ENCODE measurements around the gene HS3ST4. TPM values are rescaled to one million over a fixed set of nuclear protein-coding genes. Genes with fewer than 3 reads are reported as not detected.

The HS3ST4 gene
- total and polyA plus RNA-seq, 2 of the 4 experiments (the other 2 are of a cell fraction), result not detected

- CTCF ChIA-PET, result no interaction called here
- BruUV-seq (replicated peaks), result no TSS peak
- dilution Hi-C loops (cut with HindIII; ENCODE audit: low sequenced_read_pairs, unreplicated experiment), result no loop called here
Measured at GRCh38 chr16:25692351-25692741, 587 bp downstream of the HS3ST4 start.

More at GRCh38 chr16:25692351-25692741, 587 bp downstream of the HS3ST4 start:
- Histone ChIP-seq H3K4me3 (ENCODE audit: insufficient read depth, low read depth, low read length) (no peak overlapping the region), H3K9me3 (ENCODE audit: control insufficient read depth, insufficient read depth, low read length) (no peaks in the 10 kb centered on the region), H4K91ac (ENCODE audit: insufficient read depth, low read depth, low read length) (no peak overlapping the region), H3K9ac (ENCODE audit: low read depth, low read length) (no peak overlapping the region), H3K56ac (ENCODE audit: extremely low read depth, insufficient read depth, low read length) (no peak overlapping the region), H4K20me1 (ENCODE audit: insufficient read depth, low read length) (no peaks in the 10 kb centered on the region), H4K5ac (ENCODE audit: low read depth, low read length) (no peak overlapping the region), H3K27ac (ENCODE audit: insufficient read depth, low read length) (no peak overlapping the region), H2AK9ac (replicated peaks; ENCODE audit: low read depth, low read length, poor library complexity) (no peak overlapping the region), H3K23ac (ENCODE audit: low read depth, low read length) (no peak overlapping the region), H3K79me1 (ENCODE audit: low read depth in 1 of 2, low read length in 2 of 2) (no peaks in the 10 kb centered on the region), H3K4me1 (ENCODE audit: control insufficient read depth, insufficient read depth, low read length) (no peaks in the 10 kb centered on the region), H3K27me3 (ENCODE audit: control insufficient read depth, insufficient read depth, low read length) (peaks cover 12% of the 10 kb centered on the region), H3K36me3 (ENCODE audit: control insufficient read depth, insufficient read depth, low read length) (no peaks in the 10 kb centered on the region), H2BK15ac (ENCODE audit: low read depth, low read length) (no peak overlapping the region), H2BK20ac (ENCODE audit: low read depth, low read length) (no peak overlapping the region), H3K14ac (replicated peaks; ENCODE audit: low read depth, low read length) (no peak overlapping the region), H3K9me1 (ENCODE audit: insufficient read depth, low read length) (no peaks in the 10 kb centered on the region), H2BK120ac (ENCODE audit: low read depth, low read length) (no peak overlapping the region), H2AFZ (replicated peaks; ENCODE audit: low read length, poor library complexity) (no peak overlapping the region), H3K18ac (ENCODE audit: low read depth, low read length) (no peak overlapping the region), H2BK5ac (ENCODE audit: low read depth, low read length, poor library complexity, severe bottlenecking) (no peak overlapping the region), H4K8ac (ENCODE audit: low read depth in 2 of 2, low read length in 2 of 2) (no peak overlapping the region), H3K4ac (ENCODE audit: low read depth, low read length) (no peak overlapping the region), H3K4me2 (ENCODE audit: low read depth, low read length) (no peak overlapping the region), H2AK5ac (ENCODE audit: low read depth, low read length) (no peak overlapping the region)
- in situ Hi-C loops (cut with MboI; ENCODE audit: low sequenced_read_pairs), result no loop called here
- TF ChIP-seq MAFK (IDR thresholded peaks at IDR 0.05; ENCODE audit: low read depth, low read length) (no peak), CHD1 (IDR thresholded peaks at IDR 0.05; ENCODE audit: low read depth, low read length) (no peak), MXI1 (IDR thresholded peaks at IDR 0.05; ENCODE audit: borderline replicate concordance, low read depth, low read length) (no peak), RCOR1 (IDR thresholded peaks at IDR 0.05; ENCODE audit: insufficient replicate concordance, low read length) (no peak), POLR2A (IDR thresholded peaks at IDR 0.05; ENCODE audit: low read depth, low read length) (no peak), BHLHE40 (IDR thresholded peaks at IDR 0.05; ENCODE audit: low read depth, low read length) (no peak), CEBPB (IDR thresholded peaks at IDR 0.05; ENCODE audit: low read depth, low read length) (no peak), MAZ (IDR thresholded peaks at IDR 0.05; ENCODE audit: borderline replicate concordance, low read depth, low read length) (no peak), FOS (IDR thresholded peaks at IDR 0.05; ENCODE audit: low read depth, low read length) (no peak), USF2 (IDR thresholded peaks at IDR 0.05; ENCODE audit: low read depth, low read length) (no peak), CTCF (conservative IDR thresholded peaks at IDR 0.05; ENCODE audit: low read depth, low read length) (no peak), NFE2L2 (IDR thresholded peaks at IDR 0.05; ENCODE audit: low read depth, low read length) (no peak), SMC3 (IDR thresholded peaks at IDR 0.05; ENCODE audit: low read depth, low read length) (no peak), ELK1 (IDR thresholded peaks at IDR 0.05; ENCODE audit: borderline replicate concordance, low read depth, low read length) (no peak), RAD21 (IDR thresholded peaks at IDR 0.05; ENCODE audit: low read length) (no peak)
- ATAC-seq (ENCODE audit: low read depth) (no peak), DNase-seq (no peak)
- intact Hi-C loops (cut with micrococcal nuclease), result no loop called here
- POLR2A ChIA-PET (ENCODE audit: unreplicated experiment), result no interaction called here
- 0% methylated on average over 6 of the region's 56 CpGs; no CpG with 5 or more reads in 1 of the 2 experiments for WGBS, 2 experiments (ENCODE audit: extremely low coverage in 2 of 2, insufficient read length in 1 of 2)

Measured in IMR-90 (cell line).